NCI-H2107 treated with DMSO at 0.1 percent for 48 hours (cell line): ENCODE data around the gene LRRC46.

ENCODE experiments used
- DNase-seq: peaks from one replicate; lab custom pipeline; 2025; ENCODE audit not compliant: unreplicated experiment; lab: John Stamatoyannopoulos, UW

LRRC46 gene

DNA sequence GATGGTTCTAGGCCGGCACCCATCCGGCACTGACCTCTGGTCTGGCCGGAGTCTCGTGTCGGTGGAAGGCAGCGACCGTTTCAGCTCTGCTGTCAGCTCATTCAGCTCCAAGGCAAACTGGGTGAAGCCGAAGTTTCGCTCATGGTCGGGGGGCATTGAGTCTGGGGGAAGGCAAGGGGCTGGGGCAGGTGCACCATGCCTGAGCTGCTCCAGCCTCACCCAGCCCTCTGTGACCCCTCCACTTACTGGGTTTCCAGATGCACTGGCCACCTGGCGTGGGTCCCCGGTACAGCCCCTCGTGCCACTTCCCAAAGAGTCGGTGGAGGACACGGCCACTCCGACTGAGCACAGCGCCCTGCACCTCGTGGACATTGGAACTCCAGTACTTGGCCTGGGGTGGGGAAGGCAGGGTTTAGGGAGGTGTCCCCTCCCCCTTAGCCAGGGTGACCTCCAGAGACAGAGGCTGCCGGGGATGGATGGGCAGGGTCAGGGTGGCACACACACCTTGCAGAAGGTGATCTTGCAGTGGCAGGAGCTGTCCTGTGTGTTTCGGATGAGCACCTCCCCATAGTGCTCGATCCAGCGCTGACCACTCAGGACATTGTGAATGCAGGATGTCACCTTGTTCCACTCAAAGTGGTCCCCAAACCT is 22.5 kb upstream of the LRRC46 start:
- no peak for DNase-seq

DNA sequence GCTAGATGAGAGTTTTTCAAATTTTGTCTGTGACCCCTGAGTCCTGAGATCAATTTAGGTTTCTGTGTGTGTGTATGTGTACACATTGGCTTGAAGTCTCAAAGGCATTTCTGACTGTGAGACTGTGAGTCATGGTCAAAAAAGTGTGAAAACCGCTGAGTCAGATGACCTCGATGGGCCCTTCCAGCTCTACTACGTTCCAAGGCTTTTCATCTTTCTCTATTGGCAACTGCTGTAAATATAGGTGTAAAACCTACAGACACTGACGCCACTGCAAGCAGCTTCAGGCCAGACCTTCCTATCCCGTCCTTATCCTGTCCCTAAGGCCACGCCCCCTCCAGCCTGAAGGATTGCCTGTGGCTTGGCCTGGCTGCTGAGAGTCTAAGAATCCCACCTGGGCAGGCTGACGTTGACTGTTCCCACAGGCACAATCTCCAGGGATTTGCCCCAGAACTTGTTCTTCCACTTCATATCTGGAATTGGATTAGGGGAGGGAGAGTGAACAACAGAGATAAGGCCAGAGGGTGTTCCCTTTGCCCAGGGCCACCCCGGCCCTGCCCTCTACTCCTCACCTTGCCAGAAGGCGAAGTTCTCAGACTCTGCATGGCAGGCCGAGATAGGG is 21.2 kb upstream of the LRRC46 start:
- no peak for DNase-seq

GRCh38 chr17:47810901-47811635 is 20.4 kb upstream of the LRRC46 start:
- DNase-seq = no peak

DNA sequence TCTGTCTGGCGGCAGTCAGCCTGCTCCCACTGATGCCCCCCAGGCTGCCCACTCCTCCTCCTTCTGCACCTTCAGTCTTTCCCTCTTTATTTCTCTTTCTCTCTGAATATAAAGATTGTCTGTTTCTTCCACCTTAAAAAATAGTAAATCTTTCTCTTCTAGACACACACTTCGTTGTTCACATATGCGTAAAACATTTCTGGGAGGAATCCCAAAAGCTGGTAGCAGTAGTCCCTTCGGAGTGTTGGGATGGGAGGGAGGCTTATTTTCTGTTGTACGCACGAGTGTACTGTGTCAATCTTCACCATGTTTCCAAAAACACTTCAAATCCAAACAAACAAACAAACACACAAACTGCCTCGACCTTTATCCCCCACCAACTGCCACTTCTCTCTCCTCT is 19.8 kb upstream of the LRRC46 start:
- no peak for DNase-seq

GRCh38 chr17:47812146-47812920 is 19.1 kb upstream of the LRRC46 start:
- no peak for DNase-seq

GRCh38 chr17:47813077-47813476 is 18.4 kb upstream of the LRRC46 start:
- DNase-seq = no peak

DNA sequence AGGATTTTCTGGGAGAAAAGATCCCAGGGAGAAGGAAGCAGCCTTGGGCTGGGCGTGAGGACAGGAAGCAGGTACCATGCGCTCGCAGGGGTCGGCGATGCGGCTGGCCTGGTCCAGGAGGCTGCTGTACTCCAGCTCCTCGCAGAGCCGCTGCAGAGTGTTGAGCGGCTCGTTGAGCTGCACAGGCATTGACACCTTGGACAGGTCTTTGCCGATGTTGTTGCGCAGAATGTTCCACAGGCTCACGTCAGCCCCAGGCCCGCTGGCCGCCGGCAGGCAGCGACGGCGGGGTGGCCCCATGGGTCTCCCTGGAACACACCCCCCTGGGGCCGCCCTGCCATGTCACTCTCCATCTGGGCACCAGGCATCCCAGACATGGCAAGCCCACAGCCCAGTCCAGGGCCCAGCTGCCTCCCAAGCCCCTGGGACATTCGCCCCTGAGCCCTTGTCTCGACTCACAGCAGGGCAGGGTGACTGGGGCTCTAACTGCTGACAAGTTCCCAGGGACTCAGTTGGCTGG is 17.9 kb upstream of the LRRC46 start:
- DNase-seq = no peak

DNA sequence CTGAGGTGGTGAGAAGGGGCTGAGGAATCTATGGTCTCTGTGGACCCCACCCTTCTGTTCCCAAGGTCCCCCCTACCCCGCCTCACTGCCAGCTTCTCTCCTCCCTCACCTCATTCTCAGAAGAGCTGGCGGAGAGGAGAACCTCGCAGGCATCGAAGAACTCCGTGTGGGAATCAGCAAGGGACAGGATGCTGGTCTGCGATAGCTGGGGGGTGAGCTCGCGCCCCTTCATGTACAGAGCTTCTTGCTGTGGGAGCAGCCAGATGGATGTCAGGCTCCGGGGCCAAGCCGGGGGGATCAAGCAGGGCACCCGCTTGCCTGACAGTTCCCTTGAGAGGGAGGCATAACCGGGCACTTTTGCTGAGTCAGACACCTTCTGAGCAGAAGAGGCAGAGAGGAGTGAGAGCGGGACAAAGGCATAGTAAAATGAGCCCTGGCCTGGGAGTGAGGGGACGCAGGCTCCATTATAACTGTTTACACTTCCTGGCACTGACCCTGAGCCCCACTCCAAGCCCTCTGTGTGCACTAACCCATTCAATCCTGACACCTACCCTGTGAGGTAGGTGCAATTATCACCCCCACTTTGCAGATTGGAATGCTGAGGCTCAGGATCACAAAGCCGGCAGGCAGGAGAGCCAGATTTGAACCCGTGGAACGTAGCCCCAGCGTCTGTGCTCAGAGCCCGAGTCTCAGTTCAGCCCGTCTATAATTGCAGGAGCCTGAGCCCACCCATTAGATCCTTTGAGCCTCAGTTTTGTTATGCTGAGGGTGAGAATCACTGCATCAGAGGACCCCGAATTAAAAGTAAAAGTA is 16.2 kb upstream of the LRRC46 start:
- no peak for DNase-seq

DNA sequence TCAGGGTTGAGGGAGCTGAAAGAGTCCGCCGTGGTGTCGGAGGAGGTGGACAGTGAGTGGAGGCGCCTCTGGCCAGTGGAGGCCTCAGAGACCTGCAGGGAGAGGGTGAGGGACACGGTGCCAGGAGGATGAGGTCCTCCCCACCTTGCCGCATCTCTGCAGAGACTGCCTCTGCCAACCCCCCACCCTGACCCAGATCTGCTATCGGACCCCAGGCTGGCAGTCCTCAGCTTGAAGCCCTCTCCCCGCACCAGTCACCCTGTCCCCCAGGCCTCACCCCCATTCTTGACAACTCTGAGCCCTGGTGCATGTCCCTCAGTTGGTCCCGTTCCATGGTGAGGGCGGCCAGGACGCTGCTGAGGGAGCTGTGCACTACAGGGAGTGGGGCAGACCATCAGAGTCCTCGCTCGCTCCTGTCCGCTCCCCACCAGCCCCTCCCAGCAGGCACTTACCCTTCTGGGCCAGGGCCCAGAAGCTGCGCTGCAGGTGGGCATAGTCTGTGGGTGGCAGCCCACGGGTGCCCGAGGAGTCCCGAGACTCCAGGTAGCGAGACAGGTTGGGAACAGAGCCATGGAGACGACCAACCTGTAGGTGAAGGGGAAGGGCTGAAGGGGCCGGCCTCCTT is 15.2 kb upstream of the LRRC46 start:
- DNase-seq = no peak

GRCh38 chr17:47816947-47817346 is 14.5 kb upstream of the LRRC46 start:
- no peak for DNase-seq

DNA sequence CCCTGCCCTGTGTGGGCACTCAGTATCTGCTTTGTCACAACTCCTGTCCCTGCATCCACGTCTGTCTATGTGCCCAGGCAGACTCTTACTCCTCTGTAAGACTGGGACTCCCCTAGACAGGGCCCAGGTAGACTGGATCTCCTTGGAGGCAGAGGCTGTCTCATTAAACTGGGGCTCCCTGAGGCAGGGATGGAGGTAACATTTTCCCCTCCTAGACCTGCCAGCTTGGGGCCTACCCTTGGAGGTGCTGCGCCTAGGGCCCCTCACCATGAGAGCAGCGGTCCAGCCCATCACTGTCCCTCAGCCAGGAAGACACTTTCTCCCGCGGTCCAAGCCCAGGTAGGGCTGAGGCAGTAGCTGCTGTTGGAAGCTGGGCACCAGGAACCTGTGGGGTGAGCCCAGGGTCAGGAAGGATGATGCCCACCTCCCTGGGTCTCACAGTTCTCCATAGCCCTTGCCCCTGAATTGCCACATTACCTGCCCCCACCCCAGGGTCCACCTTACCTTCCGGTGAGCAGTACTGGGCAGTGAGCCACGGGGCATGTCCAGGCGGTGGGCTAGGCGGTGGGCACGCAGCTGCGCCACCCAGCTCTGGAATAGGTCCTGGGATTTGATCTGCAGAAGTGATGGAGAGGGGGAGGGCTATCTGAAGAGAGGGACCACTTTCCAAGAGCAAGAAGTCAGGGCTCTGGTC is 13.3 kb upstream of the LRRC46 start:
- DNase-seq = no peak

DNA sequence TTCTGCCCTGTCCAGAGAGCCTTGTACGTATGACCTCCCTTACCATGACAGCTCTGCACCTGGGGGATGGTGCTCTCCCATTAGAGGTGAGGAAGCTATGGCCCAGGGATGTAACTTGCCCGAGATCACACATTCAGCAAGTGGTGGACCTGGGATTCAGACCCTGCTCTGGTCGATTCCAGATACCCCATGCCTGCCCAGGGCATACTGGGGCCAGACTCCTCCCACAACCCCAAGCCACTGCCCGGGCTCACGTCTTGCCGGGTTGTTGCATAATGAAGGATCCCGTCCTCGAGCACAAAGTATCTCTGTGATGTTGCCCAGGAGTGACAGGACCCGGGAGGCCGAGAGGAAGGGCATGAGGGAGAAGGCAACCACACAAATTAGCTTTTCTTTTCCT is 12.0 kb upstream of the LRRC46 start:
- no peak for DNase-seq

GRCh38 chr17:47820033-47820789 is 11.3 kb upstream of the LRRC46 start:
- DNase-seq = no peak

DNA sequence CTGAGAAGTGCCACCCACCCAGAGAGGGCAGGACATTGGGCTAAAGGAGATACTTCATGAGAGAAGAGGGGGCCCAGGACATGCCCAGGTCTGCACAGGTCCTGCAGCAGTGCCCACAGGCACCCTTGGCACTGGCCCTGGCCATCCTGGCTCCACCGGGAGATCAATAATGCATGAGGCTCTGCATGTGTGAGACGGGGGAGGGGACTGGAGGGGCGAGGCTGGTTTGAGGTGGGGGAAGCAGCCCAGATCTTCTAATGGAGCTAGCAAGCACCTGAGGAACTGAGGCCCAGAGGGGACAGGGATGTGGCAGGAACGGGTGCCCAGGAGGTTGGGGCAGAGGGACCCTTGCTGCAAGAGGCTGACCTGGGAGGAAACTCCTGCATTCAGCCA is 10.4 kb upstream of the LRRC46 start:
- DNase-seq = no peak

- DNase-seq = peak; percentile 63
These were observed 9.8 kb upstream of the LRRC46 start, which contains the start of gene OSBPL7 for GRCh38 chr17:47821424-47822391. TSS of gene OSBPL7 (minus strand) at chr17:47821794. CDS start at chr17:47820278, 1,516 bp downstream.

- DNase-seq = no peak
These were observed 8.7 kb upstream of the LRRC46 start for GRCh38 chr17:47822785-47823184.

GRCh38 chr17:47823519-47823918 is 8.0 kb upstream of the LRRC46 start:
- no peak for DNase-seq

- no peak for DNase-seq
These were observed 1.6 kb upstream of the LRRC46 start for GRCh38 chr17:47829870-47830269.
